HL-60/S4 treated with phorbol 12-myristate 13-acetate at 8.2 ng/mL for 4 days and 3 days (cell line): ENCODE data around the gene OVOL2.

Experiments used
- in situ Hi-C: fragments of 300-500 bp; cut with MboI; formaldehyde crosslinking; loops from 2 replicates; pipeline ENCODE4 v1.15.0; 2022; ENCODE audit warnings: low sequenced_read_pairs

Gene OVOL2

GRCh38 chr20:17992224-17992637, 65.5 kb downstream of the OVOL2 start:
- in situ Hi-C loops, result no loop called here

GRCh38 chr20:17990278-17990972, 67.3 kb downstream of the OVOL2 start:
- in situ Hi-C loops, result no loop called here

- in situ Hi-C loops, result no loop called here
Measured at GRCh38 chr20:17987988-17988387, 69.7 kb downstream of the OVOL2 start.

GRCh38 chr20:17985388-17986018, 72.2 kb downstream of the OVOL2 start:
- in situ Hi-C loops, result no loop called here

GRCh38 chr20:17976305-17976704, 81.4 kb downstream of the OVOL2 start:
- in situ Hi-C loops, result no loop called here
